Muscle of back (tissue), 13 donors: ENCODE data around the gene SRPX. TPM values are rescaled to one million over a fixed set of nuclear protein-coding genes. Genes with fewer than 3 reads are reported as not detected.

ENCODE experiments used
- DNase-seq, 3 donors: peaks; one replicate each; pipeline versions ENCODE4 v3.0.0 to v3.0.0-alpha.2; 2013
- long read RNA-seq, 9 donors: transcript quantifications; one replicate each; lab custom pipeline, GENCODE V29; 2026
- polyA plus RNA-seq, 10 donors: library from polyadenylated mRNA; unstranded; fragments of 120-200 nt; gene quantifications; one replicate each; pipeline ENCODE4 v1.2.1, GENCODE V29; 2013; ENCODE audit not compliant: insufficient read length in 10 of 10

SRPX gene, protein sequence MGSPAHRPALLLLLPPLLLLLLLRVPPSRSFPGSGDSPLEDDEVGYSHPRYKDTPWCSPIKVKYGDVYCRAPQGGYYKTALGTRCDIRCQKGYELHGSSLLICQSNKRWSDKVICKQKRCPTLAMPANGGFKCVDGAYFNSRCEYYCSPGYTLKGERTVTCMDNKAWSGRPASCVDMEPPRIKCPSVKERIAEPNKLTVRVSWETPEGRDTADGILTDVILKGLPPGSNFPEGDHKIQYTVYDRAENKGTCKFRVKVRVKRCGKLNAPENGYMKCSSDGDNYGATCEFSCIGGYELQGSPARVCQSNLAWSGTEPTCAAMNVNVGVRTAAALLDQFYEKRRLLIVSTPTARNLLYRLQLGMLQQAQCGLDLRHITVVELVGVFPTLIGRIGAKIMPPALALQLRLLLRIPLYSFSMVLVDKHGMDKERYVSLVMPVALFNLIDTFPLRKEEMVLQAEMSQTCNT
- polyA plus RNA-seq = 10 to 100 TPM; 32.7 to 68.8 (median 41.2) TPM
- long read RNA-seq, donor 1, transcript SRPX-201 (10 exons, 1,874 nt) = major isoform, 6 of 12 reads
- long read RNA-seq, donor 1, transcript SRPX-206 (9 exons, 1,842 nt) = major isoform, 6 of 12 reads
- long read RNA-seq, donor 1, partial matches to known transcripts = 0 of 12 reads
- long read RNA-seq, donor 1, other reads (novel, unspliced or antisense) = 0 of 12 reads
- long read RNA-seq, donor 2, transcript SRPX-201 (10 exons, 1,874 nt) = major isoform, 14 of 16 reads
- long read RNA-seq, donor 2, partial matches to known transcripts = 0 of 16 reads
- long read RNA-seq, donor 2, other reads (novel, unspliced or antisense) = 0 of 16 reads
- long read RNA-seq, donor 3 = 0 reads
- long read RNA-seq, donor 4, partial matches to known transcripts = 0 of 5 reads
- long read RNA-seq, donor 4, other reads (novel, unspliced or antisense) = 0 of 5 reads
- long read RNA-seq, donor 5, transcript SRPX-201 (10 exons, 1,874 nt) = major isoform, 12 of 14 reads
- long read RNA-seq, donor 5, partial matches to known transcripts = 0 of 14 reads
- long read RNA-seq, donor 5, other reads (novel, unspliced or antisense) = 0 of 14 reads
- long read RNA-seq, donor 6, transcript SRPX-201 (10 exons, 1,874 nt) = major isoform, 6 of 8 reads
- long read RNA-seq, donor 6, partial matches to known transcripts = 0 of 8 reads
- long read RNA-seq, donor 6, other reads (novel, unspliced or antisense) = 0 of 8 reads
- long read RNA-seq, donor 7, transcript SRPX-201 (10 exons, 1,874 nt) = major isoform, 13 of 15 reads
- long read RNA-seq, donor 7, partial matches to known transcripts = 0 of 15 reads
- long read RNA-seq, donor 7, other reads (novel, unspliced or antisense) = 0 of 15 reads
- long read RNA-seq, donor 8, transcript SRPX-201 (10 exons, 1,874 nt) = major isoform, 8 of 15 reads
- long read RNA-seq, donor 8, transcript SRPX-206 (9 exons, 1,842 nt) = minor isoform, 6 of 15 reads
- long read RNA-seq, donor 8, partial matches to known transcripts = 0 of 15 reads
- long read RNA-seq, donor 8, other reads (novel, unspliced or antisense) = 0 of 15 reads
- long read RNA-seq, donor 9, partial matches to known transcripts = 0 of 4 reads
- long read RNA-seq, donor 9, other reads (novel, unspliced or antisense) = 0 of 4 reads

DNA sequence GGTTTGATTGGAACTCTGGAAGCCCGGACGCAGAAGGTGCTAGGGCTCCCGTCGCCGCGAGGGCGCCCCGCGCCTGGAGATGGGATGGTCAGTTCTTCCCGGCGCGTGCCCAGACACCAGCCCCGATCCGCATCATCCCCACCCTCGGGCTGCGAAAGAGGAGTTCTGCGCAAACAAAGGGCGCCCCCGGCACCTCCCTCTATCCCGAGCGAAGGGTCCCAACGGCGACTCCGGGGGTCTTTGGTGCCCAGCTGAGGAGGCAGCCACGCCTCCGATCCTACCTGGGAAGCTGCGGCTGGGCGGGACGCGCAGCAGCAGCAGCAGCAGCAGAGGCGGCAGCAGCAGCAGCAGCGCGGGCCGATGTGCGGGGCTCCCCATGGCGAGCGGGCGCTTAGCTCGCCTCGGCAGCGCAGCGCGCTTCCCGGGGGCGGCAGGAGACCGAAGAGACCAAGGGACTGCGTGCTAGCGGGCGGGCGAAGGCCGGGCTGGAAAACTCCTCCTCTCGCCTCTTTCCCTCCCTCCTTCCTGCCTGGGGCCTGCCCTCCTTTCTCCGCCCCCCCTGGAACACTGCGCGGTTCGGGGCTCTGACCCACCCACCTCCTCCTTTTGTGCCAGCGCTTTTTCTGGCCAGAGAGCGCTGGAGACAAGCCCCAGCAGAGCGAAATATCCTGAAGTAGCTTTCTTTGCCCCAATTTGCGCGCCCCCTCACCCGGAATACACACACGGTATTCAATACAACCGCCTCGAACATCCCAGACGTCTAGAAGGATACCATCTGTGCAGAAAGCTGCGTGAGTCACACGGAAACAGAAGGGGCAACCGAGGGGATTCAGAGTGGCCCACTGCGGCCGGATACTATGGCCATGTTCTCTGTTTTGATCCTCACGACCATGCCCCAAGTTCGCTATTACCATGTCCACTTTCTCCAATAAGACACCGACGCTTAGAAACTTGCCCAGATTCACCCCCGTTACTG is at the start of gene SRPX:
SRPX (minus strand) TSS at position 457 of the 976 bp plus-strand sequence; CDS start at position 378, 79 bp downstream.
- DNase-seq = peak in 1 of 3 donors; percentile 79

DNA sequence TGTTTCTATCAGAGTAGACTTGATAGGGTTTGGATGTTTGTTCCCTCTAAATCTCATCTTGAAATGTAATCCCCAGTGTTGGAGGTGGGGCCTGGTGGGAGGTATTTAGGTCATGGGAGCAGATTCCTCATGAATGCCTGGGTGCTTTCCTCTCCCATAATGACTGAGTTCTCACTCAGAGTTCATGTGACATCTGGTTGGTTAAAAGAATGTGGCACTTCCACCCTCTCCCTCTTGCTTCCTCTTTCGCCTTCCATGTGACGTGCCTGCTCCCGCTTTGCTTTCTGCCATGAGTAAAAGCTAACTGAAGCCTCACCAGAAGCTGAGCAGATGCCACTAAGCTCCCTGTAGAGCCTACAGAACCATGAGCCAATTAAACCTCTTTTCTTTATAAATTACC is 47.3 kb upstream of the SRPX start:
- no peak for DNase-seq

- DNase-seq = peak; percentile 10 to 35 (median 23)
Measured at GRCh38 chrX:38262715-38263620, 42.3 kb upstream of the SRPX start.

GRCh38 chrX:38260231-38260630 is 39.6 kb upstream of the SRPX start:
- no peak for DNase-seq

DNA sequence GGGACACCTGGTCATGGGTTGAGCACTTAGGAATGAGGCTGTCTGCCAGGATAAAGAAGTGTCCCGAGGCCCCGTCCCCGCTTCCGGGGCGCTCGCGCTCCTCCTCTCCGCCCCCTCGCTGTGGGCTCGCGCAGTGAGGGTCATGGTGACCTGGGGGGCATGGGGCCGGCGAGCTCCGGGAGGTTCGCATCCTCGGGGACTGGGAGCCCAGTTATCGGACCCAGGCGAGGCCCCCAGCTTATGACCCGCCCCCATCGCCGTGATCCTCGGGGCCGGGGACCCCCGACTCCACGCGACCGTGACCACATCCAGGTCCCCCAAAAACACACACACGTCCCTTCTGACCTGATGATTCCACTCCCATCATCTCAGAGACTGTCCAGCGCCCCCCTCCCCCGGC is 35.3 kb upstream of the SRPX start:
- DNase-seq = no peak

GRCh38 chrX:38249965-38250364 is 29.3 kb upstream of the SRPX start:
- no peak for DNase-seq

DNA sequence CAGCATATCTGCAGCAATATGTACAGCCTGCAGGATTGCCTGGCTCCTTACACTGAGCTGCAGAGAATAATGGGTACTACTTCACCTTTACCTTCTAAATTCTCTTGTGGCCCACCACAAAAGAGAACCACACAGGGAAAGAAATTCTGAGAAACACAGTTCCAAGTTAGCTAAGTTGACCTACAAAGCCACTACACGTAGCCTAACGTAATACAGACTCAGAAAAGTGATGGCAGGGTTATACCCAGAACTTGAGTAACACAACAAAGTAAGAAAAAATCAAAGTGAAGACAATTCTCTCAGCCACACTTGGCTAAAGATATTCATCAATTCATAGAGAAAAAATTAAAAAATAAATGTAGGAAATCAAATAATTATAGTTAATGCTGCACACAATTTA is 26.4 kb upstream of the SRPX start:
- no peak for DNase-seq

- peak in 2 of 3 donors; percentile 37 to 66 for DNase-seq
Measured at GRCh38 chrX:38240541-38240940, 19.9 kb upstream of the SRPX start.

GRCh38 chrX:38236901-38237615 is 16.4 kb upstream of the SRPX start:
- DNase-seq = no peak

- DNase-seq = peak; percentile 72 to 91 (median 79)
Measured at GRCh38 chrX:38233891-38234667, 13.4 kb upstream of the SRPX start.

- DNase-seq = peak in 1 of 3 donors; percentile 48
Measured at GRCh38 chrX:38232079-38232686, 11.5 kb upstream of the SRPX start.

GRCh38 chrX:38225093-38225492 is 4.4 kb upstream of the SRPX start:
- DNase-seq = no peak

- no peak for DNase-seq
Measured at GRCh38 chrX:38224160-38224559, 3.5 kb upstream of the SRPX start.

GRCh38 chrX:38221391-38221929 is 789 bp upstream of the SRPX start:
- no peak for DNase-seq

DNA sequence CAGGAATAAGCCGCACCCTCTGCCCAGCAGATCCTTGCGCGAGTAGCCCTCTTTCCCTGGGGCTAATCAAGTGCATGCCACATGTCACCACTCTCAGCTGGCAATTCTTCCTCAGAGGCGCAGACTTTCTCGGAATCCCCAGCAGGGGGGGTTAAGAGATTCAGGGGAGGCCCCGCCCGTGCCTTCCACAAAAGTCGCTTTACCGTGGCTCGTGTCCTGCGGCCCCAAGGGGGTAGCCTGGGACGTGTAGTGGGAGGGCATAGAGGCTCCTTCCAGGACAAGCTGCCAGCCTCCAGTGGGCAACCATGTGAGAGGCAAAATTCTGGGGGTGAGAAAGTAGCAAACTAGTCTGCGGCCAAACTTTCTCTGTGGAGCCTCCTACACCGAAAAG is 652 bp downstream of the SRPX start:
- DNase-seq = peak in 1 of 3 donors; percentile 59

DNA sequence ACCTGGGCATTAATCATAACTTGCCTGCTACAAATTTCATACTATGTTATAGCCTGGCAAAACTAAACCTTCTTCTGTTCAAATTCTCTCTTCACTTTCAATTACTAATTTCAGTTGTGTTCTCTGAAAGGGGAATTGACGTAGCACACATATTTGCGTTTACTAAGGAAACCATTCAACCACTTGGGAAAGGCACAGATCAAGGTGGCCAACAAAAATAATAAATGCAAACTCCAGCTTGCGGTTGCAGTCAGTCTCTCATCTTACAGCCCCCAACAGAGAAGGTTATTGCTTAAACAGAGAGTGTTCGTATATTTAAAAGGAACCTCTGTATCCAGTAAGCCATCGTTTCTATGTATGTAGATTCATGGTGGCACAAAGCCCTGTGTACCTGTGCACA is 4.0 kb downstream of the SRPX start:
- no peak for DNase-seq
